GM12878 (cell line): Measurements from ENCODE around the gene NRXN3. TPM values are rescaled to one million over a fixed set of nuclear protein-coding genes. Genes with fewer than 3 reads are reported as not detected.

Experiments
- ATAC-seq: fragments of 200-7000 bp; cut with Tn5 transposase; 3 replicates; pipeline ENCODE4 v1.9.1; 2020; ENCODE audit warnings: mild to moderate bottlenecking, moderate library complexity
- BruUV-seq: library from RNA; stranded (reverse); fragments of 400-500 nt; replicated peaks from 2 replicates; lab custom pipeline; 2021; lab: Mats Ljungman, UMichigan
- CTCF ChIA-PET: fragments of 300-600 bp; sonication (Branson Sonifier 250); formaldehyde crosslinking; extraction: SDS; loops from one replicate; lab custom pipeline; 2021; ENCODE audit warnings: inconsistent platforms; lab: Yijun Ruan, JAX
- POLR2A ChIA-PET: fragments of 350-600 bp; formaldehyde crosslinking; extraction: SDS; loops from one replicate; lab custom pipeline; 2021; ENCODE audit warnings: inconsistent platforms; lab: Charles Lee
- RAD21 ChIA-PET: fragments of 300-600 bp; sonication (Branson Sonifier 250); formaldehyde crosslinking; loops from one replicate; lab custom pipeline; 2023; ENCODE audit warnings: antibody characterized with exemption; ENCODE audit not compliant: unreplicated experiment; lab: Charles Lee
- SMC1A ChIA-PET: fragments of 300-600 bp; sonication (Branson Sonifier 250); formaldehyde crosslinking; loops from one replicate; lab custom pipeline; 2023; ENCODE audit not compliant: unreplicated experiment, uncharacterized antibody; lab: Charles Lee
- DNase-seq: peaks from one replicate; pipeline ENCODE4 v3.0.0-alpha.2; 2011; ENCODE audit warnings: low read depth, low spot score
- FAIRE-seq: peaks from 3 replicates; lab custom pipeline; 2011; peaks lifted over from hg19 to GRCh38; lab: Jason Lieb, UNC
- H2AFZ ChIP-seq: 2 replicates; pipeline ENCODE4 v1.6.0; 2011; ENCODE audit warnings: low read depth, low read length, control low read depth; ENCODE audit not compliant: control insufficient read depth
- H3K27ac ChIP-seq: 2 replicates; pipeline ENCODE4 v1.5.1; 2011; ENCODE audit warnings: control low read depth; ENCODE audit not compliant: control insufficient read depth, insufficient read depth
- H3K27me3 ChIP-seq, 2 experiments: replicated peaks in 1 of 2; 2 replicates each; pipeline versions ENCODE4 v1.6.0 to v1.6.1; 2011; ENCODE audit warnings: low read length in 1 of 2; ENCODE audit not compliant: control insufficient read depth in 2 of 2, insufficient read depth in 2 of 2
- H3K36me3 ChIP-seq, 2 experiments: 2 replicates each; pipeline ENCODE4 v1.5.1; 2011; ENCODE audit warnings: low read length in 1 of 2; ENCODE audit not compliant: control insufficient read depth in 2 of 2, insufficient read depth in 2 of 2
- H3K4me1 ChIP-seq: 2 replicates; pipeline ENCODE4 v1.6.1; 2011; ENCODE audit warnings: mild to moderate bottlenecking, low read length, moderate library complexity, mixed read lengths; ENCODE audit not compliant: control insufficient read depth, insufficient read depth
- H3K4me2 ChIP-seq: 2 replicates; pipeline ENCODE4 v1.6.0; 2011; ENCODE audit warnings: control low read depth; ENCODE audit not compliant: control insufficient read depth, insufficient read depth
- H3K4me3 ChIP-seq: fragments of 200-600 bp; sonication (generic); 2 replicates; pipeline ENCODE4 v1.5.1; 2016
- H3K79me2 ChIP-seq: 2 replicates; pipeline ENCODE4 v1.6.0; 2011; ENCODE audit warnings: low read length; ENCODE audit not compliant: control insufficient read depth, insufficient read depth
- H3K9ac ChIP-seq: 2 replicates; pipeline ENCODE4 v1.8.0; 2011; ENCODE audit warnings: low read length, control low read depth, mixed read lengths; ENCODE audit not compliant: control insufficient read depth, insufficient read depth
- H3K9me3 ChIP-seq: replicated peaks from 3 replicates; pipeline ENCODE4 v1.5.1; 2011; ENCODE audit warnings: mild to moderate bottlenecking, low read length; ENCODE audit not compliant: control insufficient read depth, insufficient read depth
- H4K20me1 ChIP-seq: 2 replicates; pipeline ENCODE4 v1.6.0; 2011; ENCODE audit not compliant: control insufficient read depth, insufficient read depth
- CREB1 ChIP-seq: IDR thresholded peaks from 2 replicates; pipeline ENCODE4 v1.6.1; 2012; ENCODE audit warnings: low read depth, mild to moderate bottlenecking, inconsistent platforms
- DPF2 ChIP-seq: fragments of 450-650 bp; IDR thresholded peaks from 2 replicates; pipeline ENCODE4 v1.6.1; 2017; ENCODE audit warnings: mild to moderate bottlenecking
- FOXK2 ChIP-seq: fragments of 450-650 bp; IDR thresholded peaks from 2 replicates; pipeline ENCODE4 v1.6.1; 2017; ENCODE audit warnings: mild to moderate bottlenecking, moderate library complexity
- IRF3 ChIP-seq: fragments of 450-650 bp; IDR thresholded peaks from 2 replicates; pipeline ENCODE4 v1.6.1; 2014; ENCODE audit warnings: mild to moderate bottlenecking
- NBN ChIP-seq: fragments of 450-650 bp; IDR thresholded peaks from 2 replicates; pipeline ENCODE4 v1.6.1; 2016
- NKRF ChIP-seq: fragments of 450-650 bp; conservative IDR thresholded peaks from 2 replicates; pipeline ENCODE4 v1.6.1; 2017; ENCODE audit warnings: mild to moderate bottlenecking, moderate library complexity
- NR2F1 ChIP-seq: fragments of 450-650 bp; conservative IDR thresholded peaks from 2 replicates; pipeline ENCODE4 v1.6.1; 2017; ENCODE audit warnings: mild to moderate bottlenecking
- NRF1 ChIP-seq: conservative IDR thresholded peaks from 2 replicates; pipeline ENCODE4 v1.6.1; 2011; ENCODE audit warnings: mild to moderate bottlenecking, low read depth, low read length, improper control_type of control experiment
- RBBP5 ChIP-seq: fragments of 200-600 bp; sonication (generic); conservative IDR thresholded peaks from 2 replicates; pipeline ENCODE4 v1.6.1; 2016
- SP1 ChIP-seq: IDR thresholded peaks from one replicate; pipeline ENCODE4 v1.6.1; 2011; ENCODE audit warnings: low read depth, low read length
- SUPT20H ChIP-seq: IDR thresholded peaks from 2 replicates; pipeline ENCODE4 v1.6.1; 2011; ENCODE audit warnings: low read depth, mild to moderate bottlenecking, low read length, moderate library complexity, borderline replicate concordance; ENCODE audit not compliant: control insufficient read depth
- TBL1XR1 ChIP-seq: IDR thresholded peaks from 2 replicates; pipeline ENCODE4 v1.6.1; 2012; ENCODE audit warnings: low read depth, low read length, improper control_type of control experiment
- ZBTB11 ChIP-seq: fragments of 450-650 bp; formaldehyde crosslinking; IDR thresholded peaks from 2 replicates; pipeline ENCODE4 v1.5.0; 2022; ENCODE audit warnings: mild to moderate bottlenecking, missing genetic modification characterization
- ZNF24 ChIP-seq: fragments of 450-650 bp; IDR thresholded peaks from 2 replicates; pipeline ENCODE4 v1.6.1; 2017; ENCODE audit warnings: antibody characterized with exemption, mild to moderate bottlenecking
- WGBS: methylation state at CpG from one replicate; pipeline ENCODE4 v1.1.6; 2016; ENCODE audit warnings: low lambda C conversion rate; ENCODE audit not compliant: insufficient replicate concordance, insufficient coverage; ENCODE audit errors: missing lambda C conversion rate; 5-methylcytosine and 5-hydroxymethylcytosine counted together
- in situ Hi-C: fragments of 300-500 bp; cut with MboI; formaldehyde crosslinking; loops from 9 replicates; pipeline ENCODE4 v1.14.3; 2018; ENCODE audit warnings: mixed read lengths
- intact Hi-C: fragments of 100-400 bp; cut with micrococcal nuclease; formaldehyde crosslinking; loops from one replicate; pipeline ENCODE4 v1.14.2; 2022; ENCODE audit not compliant: unreplicated experiment
- polyA plus RNA-seq, 11 experiments: library from polyadenylated mRNA; depleted of rRNA in 4 of 11; unstranded in 6 of 11; stranded (reverse) in 5 of 11; fragments of >200 nt; fragmentation: Nextera tagmentation in 4 of 11; fragmentation: Illumina TruSeq in 1 of 11; extraction: Ambion mirVana in 4 of 11; extraction: Trizol in 1 of 11; gene quantifications; 1 replicate in 1 of 11; 2 replicates in 10 of 11; pipeline versions ENCODE4 v1.2.1 to v1.2.3, GENCODE V29; 2011 to 2016; ENCODE audit warnings: inconsistent platforms in 2 of 11, missing spikeins in 2 of 11, low read depth in 1 of 11
- total RNA-seq, 4 experiments: library from RNA; depleted of rRNA in 3 of 4; stranded (reverse); fragments of >200 nt in 3 of 4; fragmentation: Illumina TruSeq in 1 of 4; extraction: Trizol in 1 of 4; gene quantifications; 2 replicates each; pipeline versions ENCODE4 v1.2.1 to v1.2.3, GENCODE V29; 2013 to 2021
- TF ChIP-seq, protein P1 (sequence below): fragments of 450-650 bp; IDR thresholded peaks from 2 replicates; pipeline ENCODE4 v1.6.1; 2018; ENCODE audit warnings: borderline replicate concordance, mild to moderate bottlenecking; ENCODE audit not compliant: partially characterized antibody

NRXN3 gene
- total and polyA plus RNA-seq, 10 of the 15 experiments (the other 5 are each of a cell fraction or from before 2014, with no cell fraction given), result 0.52 to 3.3 (median 1.4) TPM

- TF ChIP-seq ZNF24 (no peak), ZBTB11 (no peak), FOXK2 (no peak), DPF2 (no peak), NKRF (no peak), RBBP5 (no peak)
- TF ChIP-seq, all 136 proteins: peak for 0
Measured at GRCh38 chr14:79602742-79603141, 1432.6 kb downstream of the NRXN3 start (continued).

DNA sequence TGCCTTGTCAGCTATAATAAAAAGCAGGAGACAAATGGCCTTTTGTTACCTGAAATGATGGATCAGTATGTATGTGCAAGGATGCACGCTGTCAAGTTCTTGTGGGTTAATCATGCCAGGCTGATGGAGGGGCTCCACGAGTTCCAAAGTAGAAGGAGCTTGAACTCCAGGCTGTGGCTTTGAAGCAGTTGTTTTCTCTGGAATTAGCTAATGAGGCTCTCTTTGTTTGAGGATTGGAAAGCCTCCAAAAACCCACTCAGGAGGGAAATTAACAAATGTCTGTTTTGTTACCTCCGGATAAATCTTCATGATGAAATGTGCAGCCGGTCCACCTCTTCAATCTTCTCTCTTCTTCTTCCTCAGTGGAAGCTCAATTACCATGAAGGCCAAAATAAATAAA, 1435.7 kb downstream of the NRXN3 start:
- Histone ChIP-seq H3K79me2 (no peaks in the 10 kb centered on the region), H3K9me3 (no peaks in the 10 kb centered on the region), H3K9ac (no peak overlapping the region), H3K4me2 (no peak overlapping the region), H4K20me1 (no peaks in the 10 kb centered on the region), H2AFZ (no peak overlapping the region), H3K4me1 (no peaks in the 10 kb centered on the region), H3K27me3 (no peaks in the 10 kb centered on the region), H3K4me3 (no peak overlapping the region), H3K36me3 (no peaks in the 10 kb centered on the region), H3K27ac (no peak overlapping the region)
- BruUV-seq, result no TSS peak
- intact Hi-C loops, result no loop called here
- CTCF ChIA-PET, result no interaction called here
- FAIRE-seq (no peak), DNase-seq (no peak), ATAC-seq (no peak)
- in situ Hi-C loops, result no loop called here
- TF ChIP-seq NBN, result no peak
- TF ChIP-seq IRF3, result no peak
- no peak for TF ChIP-seq TBL1XR1
- TF ChIP-seq, protein P1, sequence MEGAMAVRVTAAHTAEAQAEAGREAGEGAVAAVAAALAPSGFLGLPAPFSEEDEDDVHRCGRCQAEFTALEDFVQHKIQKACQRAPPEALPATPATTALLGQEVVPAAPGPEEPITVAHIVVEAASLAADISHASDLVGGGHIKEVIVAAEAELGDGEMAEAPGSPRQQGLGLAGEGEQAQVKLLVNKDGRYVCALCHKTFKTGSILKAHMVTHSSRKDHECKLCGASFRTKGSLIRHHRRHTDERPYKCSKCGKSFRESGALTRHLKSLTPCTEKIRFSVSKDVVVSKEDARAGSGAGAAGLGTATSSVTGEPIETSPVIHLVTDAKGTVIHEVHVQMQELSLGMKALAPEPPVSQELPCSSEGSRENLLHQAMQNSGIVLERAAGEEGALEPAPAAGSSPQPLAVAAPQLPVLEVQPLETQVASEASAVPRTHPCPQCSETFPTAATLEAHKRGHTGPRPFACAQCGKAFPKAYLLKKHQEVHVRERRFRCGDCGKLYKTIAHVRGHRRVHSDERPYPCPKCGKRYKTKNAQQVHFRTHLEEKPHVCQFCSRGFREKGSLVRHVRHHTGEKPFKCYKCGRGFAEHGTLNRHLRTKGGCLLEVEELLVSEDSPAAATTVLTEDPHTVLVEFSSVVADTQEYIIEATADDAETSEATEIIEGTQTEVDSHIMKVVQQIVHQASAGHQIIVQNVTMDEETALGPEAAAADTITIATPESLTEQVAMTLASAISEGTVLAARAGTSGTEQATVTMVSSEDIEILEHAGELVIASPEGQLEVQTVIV, result no peak
- no peak for TF ChIP-seq CREB1
- TF ChIP-seq NR2F1, result no peak
- no peak for TF ChIP-seq SP1
- no peak for TF ChIP-seq SUPT20H
- TF ChIP-seq NRF1, result no peak
- RAD21 ChIA-PET, result no interaction called here
- POLR2A ChIA-PET, result no interaction called here
- WGBS, result 35% methylated on average over 4 of the region's 4 CpGs
- SMC1A ChIA-PET, result no interaction called here
